Esophagus muscularis mucosa (tissue), 4 donors: ENCODE results near the gene TAMALIN. TPM values are rescaled to one million over a fixed set of nuclear protein-coding genes. Genes with fewer than 3 reads are reported as not detected.
A peak's percentile ranks its signal among the peaks of the same experiment; 100 is the strongest.

ENCODE experiments used
- DNase-seq: peaks from one replicate; pipeline ENCODE4 v3.0.0-alpha.2; 2017; ENCODE audit errors: extremely low spot score
- H3K27ac ChIP-seq, 4 donors: fragments of 200-600 bp; sonication (generic); replicated peaks in 1 of 4; 1 replicate in 3 of 4; 2 replicates in 1 of 4; pipeline ENCODE4 v1.5.1; 2016 to 2019; ENCODE audit warnings: mild to moderate bottlenecking in 1 of 4
- H3K27me3 ChIP-seq, 4 donors: fragments of 200-600 bp; sonication (generic); one replicate each; pipeline versions ENCODE4 v1.5.1 to v1.6.0; 2016 to 2019
- H3K36me3 ChIP-seq, 4 donors: fragments of 200-600 bp; sonication (generic); one replicate each; pipeline ENCODE4 v1.5.1; 2016 to 2019
- H3K4me1 ChIP-seq, 4 donors: fragments of 200-600 bp; sonication (generic); one replicate each; pipeline ENCODE4 v1.5.1; 2016 to 2019
- H3K4me3 ChIP-seq, 4 donors: fragments of 200-600 bp; sonication (generic); 1 replicate in 2 of 4; 2 replicates in 2 of 4; pipeline ENCODE4 v1.5.1; 2016 to 2019; ENCODE audit warnings: mild to moderate bottlenecking in 4 of 4, moderate library complexity in 1 of 4
- H3K9me3 ChIP-seq, 4 donors: fragments of 200-600 bp; sonication (generic); 1 replicate in 3 of 4; 2 replicates in 1 of 4; pipeline ENCODE4 v1.5.1; 2016 to 2019
- EP300 ChIP-seq: sonication (generic); formaldehyde crosslinking; IDR thresholded peaks from one replicate; pipeline ENCODE4 v1.6.1; 2017; ENCODE audit warnings: antibody characterized with exemption
- POLR2A ChIP-seq: fragments of 450-650 bp; IDR thresholded peaks from one replicate; pipeline ENCODE4 v1.6.1; 2017; ENCODE audit warnings: antibody characterized with exemption, moderate library complexity, mild to moderate bottlenecking, low read depth
- POLR2AphosphoS5 ChIP-seq, 2 donors: sonication (generic); formaldehyde crosslinking; IDR thresholded peaks; one replicate each; pipeline ENCODE4 v1.6.1; 2017; ENCODE audit warnings: antibody characterized with exemption in 2 of 2
- WGBS: methylation state at CpG from one replicate; pipeline ENCODE4 v1.1.5; 2018; 5-methylcytosine and 5-hydroxymethylcytosine counted together
- intact Hi-C: fragments of 100-400 bp; cut with DNase I; formaldehyde crosslinking; loops from one replicate; pipeline ENCODE4 v1.15.1; 2023
- total RNA-seq, 4 donors: library from RNA; depleted of rRNA; stranded (reverse); fragments of >200 nt; gene quantifications; one replicate each; pipeline versions ENCODE4 v1.1.0 to v1.2.1, GENCODE V29; 2016
- TF ChIP-seq, protein P1 (sequence below), 3 experiments: fragments of 200-600 bp in 2 of 3; fragments of 450-650 bp in 1 of 3; sonication (generic) in 2 of 3; IDR thresholded peaks; one replicate each; pipeline ENCODE4 v1.5.1; 2017 to 2019; ENCODE audit warnings: antibody characterized with exemption in 3 of 3, mild to moderate bottlenecking in 2 of 3, moderate library complexity in 1 of 3

The TAMALIN gene
- total RNA-seq, 4 donors from 2014 or later: 13.3 to 26.9 (median 18.3) TPM

DNA sequence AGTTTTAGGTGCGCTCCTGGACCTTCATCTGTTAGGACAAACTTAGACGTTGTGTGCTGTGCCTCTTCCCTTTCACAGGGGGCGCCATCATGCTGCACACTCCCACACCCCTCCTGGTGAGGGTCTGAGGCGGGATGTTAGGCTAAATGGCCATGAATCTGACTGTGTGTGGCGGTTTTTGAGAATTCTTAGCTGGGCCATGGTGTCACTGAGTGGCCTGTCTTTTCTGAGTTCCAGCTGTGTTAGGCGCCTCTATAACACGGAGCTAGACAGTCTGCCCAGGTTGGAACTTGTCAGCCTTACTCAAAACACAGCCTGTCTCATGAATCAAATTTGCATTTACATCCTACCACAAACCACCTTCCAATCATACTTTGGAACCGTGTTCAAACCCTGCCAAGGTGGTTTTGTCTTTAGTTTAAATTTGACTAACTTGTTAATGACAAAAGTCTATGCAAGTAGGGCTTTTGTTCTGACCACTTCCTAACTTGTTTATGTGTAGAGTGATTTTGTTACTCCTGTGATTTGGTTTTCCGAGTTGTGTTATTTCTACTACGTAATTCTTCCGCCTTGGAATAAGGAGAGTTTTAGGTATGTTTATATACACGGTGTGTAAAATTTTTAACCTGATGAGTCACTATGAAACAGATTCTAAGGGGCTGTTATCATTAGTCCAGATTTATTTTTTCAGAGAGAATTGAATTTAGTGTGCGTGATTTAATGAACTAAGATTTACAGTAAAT is 35.7 kb upstream of the TAMALIN start:
- Histone ChIP-seq H3K27me3 (no peaks in the 10 kb centered on the region), H3K4me3 (no peak overlapping the region), H3K27ac (peak overlapping the region in 1 of 4 donors; percentile 12), H3K4me1 (peaks cover 40 to 52% (median 47%) of the 10 kb centered on the region in 4 donors), H3K36me3 (peaks cover 10 to 11% (median 11%) of the 10 kb centered on the region in 4 donors), H3K9me3 (no peaks in the 10 kb centered on the region)
- intact Hi-C loops: no loop called here
- TF ChIP-seq EP300: no peak
- TF ChIP-seq, protein P1, sequence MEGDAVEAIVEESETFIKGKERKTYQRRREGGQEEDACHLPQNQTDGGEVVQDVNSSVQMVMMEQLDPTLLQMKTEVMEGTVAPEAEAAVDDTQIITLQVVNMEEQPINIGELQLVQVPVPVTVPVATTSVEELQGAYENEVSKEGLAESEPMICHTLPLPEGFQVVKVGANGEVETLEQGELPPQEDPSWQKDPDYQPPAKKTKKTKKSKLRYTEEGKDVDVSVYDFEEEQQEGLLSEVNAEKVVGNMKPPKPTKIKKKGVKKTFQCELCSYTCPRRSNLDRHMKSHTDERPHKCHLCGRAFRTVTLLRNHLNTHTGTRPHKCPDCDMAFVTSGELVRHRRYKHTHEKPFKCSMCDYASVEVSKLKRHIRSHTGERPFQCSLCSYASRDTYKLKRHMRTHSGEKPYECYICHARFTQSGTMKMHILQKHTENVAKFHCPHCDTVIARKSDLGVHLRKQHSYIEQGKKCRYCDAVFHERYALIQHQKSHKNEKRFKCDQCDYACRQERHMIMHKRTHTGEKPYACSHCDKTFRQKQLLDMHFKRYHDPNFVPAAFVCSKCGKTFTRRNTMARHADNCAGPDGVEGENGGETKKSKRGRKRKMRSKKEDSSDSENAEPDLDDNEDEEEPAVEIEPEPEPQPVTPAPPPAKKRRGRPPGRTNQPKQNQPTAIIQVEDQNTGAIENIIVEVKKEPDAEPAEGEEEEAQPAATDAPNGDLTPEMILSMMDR (IDR thresholded peaks at IDR 0.05): peak; percentile 5 to 40 (median 8)
- no peak for DNase-seq
- 61% methylated on average over 13 of the region's 13 CpGs for WGBS

DNA sequence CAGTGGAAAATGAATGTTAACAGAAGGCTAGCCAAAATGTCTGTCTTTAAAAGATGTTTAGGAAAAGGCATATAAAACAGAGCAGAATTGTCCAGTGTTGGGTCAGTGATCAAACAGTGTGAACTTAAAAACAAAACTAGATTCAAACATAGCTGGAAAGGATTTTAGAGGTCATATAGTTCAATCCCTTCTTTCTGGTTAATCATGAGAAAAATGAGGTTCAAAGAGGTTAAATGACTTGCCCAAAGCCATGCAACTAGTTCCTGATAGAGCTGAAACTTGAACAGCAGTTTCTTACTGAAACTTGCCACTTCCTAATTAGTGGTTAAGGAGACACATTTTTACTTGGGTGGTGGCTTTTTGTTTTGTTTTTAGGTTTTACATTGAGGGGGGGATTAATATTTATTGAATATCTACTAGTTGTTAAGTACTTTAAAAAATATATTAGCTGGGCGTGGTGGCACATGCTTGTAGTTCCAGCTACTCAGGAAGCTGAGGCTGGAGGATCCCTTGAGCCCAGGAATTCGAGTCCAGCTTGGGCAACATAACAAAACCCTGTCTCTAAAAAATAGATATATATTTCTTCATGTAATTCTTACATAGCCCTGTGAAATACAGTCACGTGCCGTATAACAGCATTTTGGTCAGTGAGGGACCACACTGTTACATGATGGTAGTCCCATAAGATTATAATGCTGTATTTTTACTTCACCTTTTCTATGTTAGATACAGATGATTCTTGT is 34.9 kb upstream of the TAMALIN start:
- H3K4me1 ChIP-seq: peaks cover 40 to 52% (median 47%) of the 10 kb centered on the region in 4 donors
- peak overlapping the region in 1 of 4 donors; percentile 60 for H3K27ac ChIP-seq
- H3K4me3 ChIP-seq: no peak overlapping the region
- H3K9me3 ChIP-seq: no peaks in the 10 kb centered on the region
- H3K27me3 ChIP-seq: no peaks in the 10 kb centered on the region
- intact Hi-C loops: no loop called here
- 59% methylated on average over 4 of the region's 4 CpGs for WGBS
- TF ChIP-seq POLR2A (no peak), EP300 (no peak), POLR2AphosphoS5 (IDR thresholded peaks at IDR 0.05) (no peak)
- TF ChIP-seq, protein P1 (IDR thresholded peaks at IDR 0.05): no peak
- H3K36me3 ChIP-seq: peaks cover 17 to 19% (median 18%) of the 10 kb centered on the region in 4 donors
- DNase-seq: no peak

DNA sequence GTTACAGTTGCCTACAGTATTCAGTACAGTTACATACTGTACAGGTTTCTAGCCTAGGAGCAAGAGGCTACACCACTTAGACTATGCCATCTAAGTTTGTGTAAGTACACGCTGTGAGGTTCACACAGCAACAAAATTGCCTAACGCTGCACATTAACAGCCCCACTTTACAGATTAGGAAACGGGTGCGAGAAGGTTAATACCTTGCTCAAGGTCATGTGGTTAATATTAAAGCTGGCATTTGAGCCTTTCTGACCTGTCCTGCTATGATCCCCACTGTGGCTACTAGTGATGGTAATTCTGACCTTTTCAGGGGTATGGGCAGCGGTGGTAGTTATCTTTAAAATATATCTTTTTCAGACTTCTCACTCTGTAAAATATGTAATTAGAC is 34.3 kb upstream of the TAMALIN start:
- H3K4me1 ChIP-seq: peaks cover 40 to 52% (median 47%) of the 10 kb centered on the region in 4 donors
- intact Hi-C loops: no loop called here
- no peak for TF ChIP-seq POLR2AphosphoS5 (IDR thresholded peaks at IDR 0.05)
- 76% methylated on average over 5 of the region's 5 CpGs for WGBS
- H3K27me3 ChIP-seq: no peaks in the 10 kb centered on the region
- H3K36me3 ChIP-seq: peaks cover 21 to 25% (median 23%) of the 10 kb centered on the region in 4 donors
- no peak overlapping the region for H3K4me3 ChIP-seq
- DNase-seq: no peak
- no peaks in the 10 kb centered on the region for H3K9me3 ChIP-seq
- peak overlapping the region; percentile 26 to 60 (median 31) for H3K27ac ChIP-seq

DNA sequence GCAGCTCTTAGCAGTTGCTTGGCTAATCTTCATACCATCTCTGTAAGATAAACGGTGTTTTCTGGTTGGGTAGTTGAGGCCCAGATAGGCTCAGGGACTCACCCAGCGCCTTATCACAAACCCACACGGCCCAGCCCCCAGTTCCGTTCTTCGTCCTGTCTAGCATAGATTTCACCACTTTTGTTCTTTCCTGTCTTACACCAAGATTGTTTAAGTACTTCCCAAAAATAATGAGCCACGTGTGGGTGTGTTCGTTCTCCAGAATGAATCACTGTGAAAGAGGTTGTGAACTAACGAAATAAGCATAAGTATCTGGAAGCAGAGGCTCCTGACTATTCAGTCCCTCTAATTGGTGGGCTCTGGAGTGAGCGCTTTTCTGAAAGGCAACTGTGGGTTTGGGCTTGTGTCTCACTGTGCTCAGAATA is 33.9 kb upstream of the TAMALIN start:
- 46% methylated on average over 9 of the region's 9 CpGs for WGBS
- H3K4me3 ChIP-seq: no peak overlapping the region
- peak in 1 of 2 donors; percentile 25 for TF ChIP-seq POLR2AphosphoS5 (IDR thresholded peaks at IDR 0.05)
- no peak for TF ChIP-seq EP300
- TF ChIP-seq, protein P1 (IDR thresholded peaks at IDR 0.05): no peak
- TF ChIP-seq POLR2A: no peak
- no peak for DNase-seq
- intact Hi-C loops: no loop called here
- H3K27me3 ChIP-seq: no peaks in the 10 kb centered on the region
- peak overlapping the region; percentile 26 to 60 (median 31) for H3K27ac ChIP-seq
- peaks cover 21 to 29% (median 25%) of the 10 kb centered on the region in 4 donors for H3K36me3 ChIP-seq
- H3K9me3 ChIP-seq: no peaks in the 10 kb centered on the region
- H3K4me1 ChIP-seq: peaks cover 40 to 52% (median 47%) of the 10 kb centered on the region in 4 donors

DNA sequence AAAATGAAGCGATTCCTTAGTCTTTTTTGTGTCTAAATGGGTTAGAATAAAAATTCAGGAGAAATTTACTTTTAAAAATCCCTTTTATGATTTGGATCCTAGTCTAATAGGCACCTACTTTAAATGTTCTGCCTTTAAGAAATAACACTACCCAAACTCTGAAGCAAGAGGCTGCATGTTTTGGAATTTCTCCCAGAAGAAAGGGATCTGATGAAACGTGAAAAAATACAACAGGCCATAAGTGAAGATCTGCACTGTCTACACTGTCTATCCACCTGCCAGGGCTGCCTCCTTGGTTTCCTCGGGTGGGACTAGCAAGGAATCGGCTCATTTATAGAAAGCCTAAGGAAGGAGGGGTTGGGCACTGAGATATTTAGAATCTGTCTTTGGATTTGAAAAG is 33.2 kb upstream of the TAMALIN start:
- H3K9me3 ChIP-seq: no peaks in the 10 kb centered on the region
- no peaks in the 10 kb centered on the region for H3K27me3 ChIP-seq
- peaks cover 40 to 52% (median 47%) of the 10 kb centered on the region in 4 donors for H3K4me1 ChIP-seq
- peaks cover 21 to 35% (median 29%) of the 10 kb centered on the region in 4 donors for H3K36me3 ChIP-seq
- DNase-seq: no peak
- peak overlapping the region in 3 of 4 donors; percentile 28 to 60 (median 34) for H3K27ac ChIP-seq
- WGBS: 53% methylated on average over 4 of the region's 4 CpGs
- no peak overlapping the region for H3K4me3 ChIP-seq
- no peak for TF ChIP-seq POLR2A
- intact Hi-C loops: no loop called here
